Mucosa of descending colon (tissue), 3 donors: ENCODE results near the gene MINAR1. TPM values are rescaled to one million over a fixed set of nuclear protein-coding genes. Genes with fewer than 3 reads are reported as not detected.

Experiments
- ATAC-seq: fragments of 200-7000 bp; cut with Tn5 transposase; one replicate; pipeline ENCODE4 v1.9.1; 2020; ENCODE audit warnings: mild to moderate bottlenecking, moderate library complexity
- DNase-seq, 3 donors: peaks; one replicate each; pipeline ENCODE4 v3.0.0-alpha.2; 2020
- H3K36me3 ChIP-seq: fragments of 200-600 bp; one replicate; pipeline ENCODE4 v1.8.0; 2021; ENCODE audit warnings: low read depth, mild to moderate bottlenecking
- H3K4me1 ChIP-seq: fragments of 200-600 bp; one replicate; pipeline ENCODE4 v1.8.0; 2021; ENCODE audit warnings: low read depth, mild to moderate bottlenecking
- H3K4me3 ChIP-seq: fragments of 200-600 bp; one replicate; pipeline ENCODE4 v1.8.0; 2021; ENCODE audit warnings: mild to moderate bottlenecking
- H3K9me3 ChIP-seq: fragments of 200-600 bp; one replicate; pipeline ENCODE4 v1.8.0; 2021; ENCODE audit warnings: mild to moderate bottlenecking
- CTCF ChIP-seq: fragments of 200-600 bp; IDR thresholded peaks from one replicate; pipeline ENCODE4 v1.8.0; 2022; ENCODE audit warnings: antibody characterized with exemption, mild to moderate bottlenecking
- intact Hi-C, 2 donors: fragments of 100-400 bp; cut with DNase I in 1 of 2; cut with micrococcal nuclease in 1 of 2; formaldehyde crosslinking; loops; one replicate each; pipeline versions ENCODE4 v1.11.0 to v1.11.1; 2022; cut with DNase I, micrococcal nuclease
- total RNA-seq, 3 donors: library from RNA; stranded (reverse); fragmentation: NEBNext Ultra II Directional in 2 of 3; extraction: Animal tissue kit (Norgen Biotek cat#: 25700) in 2 of 3; gene quantifications; one replicate each; pipeline versions ENCODE4 v1.2.1 to v1.2.4, GENCODE V29; 2021 to 2023
- donor health status: DM: no; HTN: no; CAD: no; lungs with moderate emphysema.
- donor health status: DM: no; HTN: no; CAD: no.
- donor health status: DM: no; HTN: yes; CAD: no.

MINAR1 gene
- total RNA-seq, 3 donors from 2014 or later: 0.24 to 0.26 (median 0.25) TPM

- Histone ChIP-seq H3K4me1 (no peaks in the 10 kb centered on the region), H3K9me3 (no peaks in the 10 kb centered on the region), H3K4me3 (no peak overlapping the region), H3K36me3 (no peaks in the 10 kb centered on the region)
- ATAC-seq: no peak
- no peak for DNase-seq
- TF ChIP-seq CTCF: no peak
- intact Hi-C loops: no loop called here
Observed at GRCh38 chr15:79458491-79458890, 26.4 kb downstream of the MINAR1 start.

GRCh38 chr15:79459666-79460065 lies 27.5 kb downstream of the MINAR1 start:
- no peaks in the 10 kb centered on the region for H3K36me3 ChIP-seq
- H3K4me3 ChIP-seq: no peak overlapping the region
- intact Hi-C loops: no loop called here
- H3K9me3 ChIP-seq: no peaks in the 10 kb centered on the region
- ATAC-seq (no peak), DNase-seq (no peak)
- no peaks in the 10 kb centered on the region for H3K4me1 ChIP-seq
- no peak for TF ChIP-seq CTCF

- intact Hi-C loops: no loop called here
- no peak for ATAC-seq
- DNase-seq: no peak
- TF ChIP-seq CTCF: no peak
- no peak overlapping the region for H3K4me3 ChIP-seq
- H3K9me3 ChIP-seq: no peaks in the 10 kb centered on the region
- H3K36me3 ChIP-seq: no peaks in the 10 kb centered on the region
- no peaks in the 10 kb centered on the region for H3K4me1 ChIP-seq
Observed at GRCh38 chr15:79463043-79463780, 31.1 kb downstream of the MINAR1 start.

- intact Hi-C loops: no loop called here
- H3K4me1 ChIP-seq: no peaks in the 10 kb centered on the region
- no peak for TF ChIP-seq CTCF
- DNase-seq (no peak), ATAC-seq (no peak)
- H3K9me3 ChIP-seq: no peaks in the 10 kb centered on the region
- no peak overlapping the region for H3K4me3 ChIP-seq
- H3K36me3 ChIP-seq: no peaks in the 10 kb centered on the region
Observed at GRCh38 chr15:79463781-79464270, 31.7 kb downstream of the MINAR1 start.

- Histone ChIP-seq H3K9me3 (no peaks in the 10 kb centered on the region), H3K4me3 (no peak overlapping the region), H3K4me1 (no peaks in the 10 kb centered on the region), H3K36me3 (no peaks in the 10 kb centered on the region)
- no peak for ATAC-seq
- intact Hi-C loops: no loop called here
- TF ChIP-seq CTCF: no peak
- no peak for DNase-seq
Observed at GRCh38 chr15:79466488-79466887, 34.4 kb downstream of the MINAR1 start.
